K562 (cell line): Measurements from ENCODE around the gene ZNF839. TPM values are rescaled to one million over a fixed set of nuclear protein-coding genes. Genes with fewer than 3 reads are reported as not detected.

ENCODE experiments used
- CEBPB ChIP-seq: fragments of 450-650 bp; IDR thresholded peaks from 2 replicates; pipeline ENCODE4 v1.6.1; 2016; ENCODE audit warnings: missing genetic modification characterization, missing compliant biosample characterization
- ETS2 ChIP-seq: IDR thresholded peaks from 2 replicates; pipeline ENCODE4 v1.6.1; 2016; ENCODE audit warnings: borderline replicate concordance, missing genetic modification characterization, mild to moderate bottlenecking, moderate library complexity, missing compliant biosample characterization; ENCODE audit not compliant: poor library complexity, severe bottlenecking
- EZH2 ChIP-seq: IDR thresholded peaks from 2 replicates; pipeline ENCODE4 v1.6.1; 2012; ENCODE audit warnings: low read depth, mild to moderate bottlenecking, inconsistent platforms, low read length, borderline replicate concordance
- KDM2B ChIP-seq: fragments of 250-450 bp; sonication (Bioruptor Pico); IDR thresholded peaks from 2 replicates; pipeline ENCODE4 v1.8.0; 2021; ENCODE audit warnings: mild to moderate bottlenecking, moderate library complexity
- MECOM ChIP-seq: fragments of 250-450 bp; sonication (Bioruptor Pico); IDR thresholded peaks from 2 replicates; pipeline ENCODE4 v1.8.0; 2022; ENCODE audit warnings: inconsistent platforms
- POLR2A ChIP-seq: fragments of 450-650 bp; conservative IDR thresholded peaks from 2 replicates; pipeline ENCODE4 v1.6.1; 2016
- POLR2G ChIP-seq: fragments of 200-400 bp; formaldehyde crosslinking; IDR thresholded peaks from 2 replicates; pipeline ENCODE4 v1.6.1; 2017; ENCODE audit warnings: low read depth, mild to moderate bottlenecking, antibody characterized with exemption, low read length, moderate library complexity
- PYGO2 ChIP-seq: fragments of 450-650 bp; IDR thresholded peaks from 2 replicates; pipeline ENCODE4 v1.6.1; 2016; ENCODE audit warnings: mild to moderate bottlenecking, missing genetic modification characterization, moderate library complexity, missing compliant biosample characterization
- RBFOX2 ChIP-seq: fragments of 200-400 bp; formaldehyde crosslinking; IDR thresholded peaks from 2 replicates; pipeline ENCODE4 v1.6.1; 2017; ENCODE audit warnings: low read depth, mild to moderate bottlenecking, low read length, moderate library complexity
- SAFB2 ChIP-seq: fragments of 200-400 bp; formaldehyde crosslinking; IDR thresholded peaks from 2 replicates; pipeline ENCODE4 v1.6.1; 2018; ENCODE audit warnings: borderline replicate concordance, low read length, low read depth, moderate library complexity; ENCODE audit not compliant: severe bottlenecking
- TCF7 ChIP-seq: sonication (generic); IDR thresholded peaks from 2 replicates; pipeline ENCODE4 v1.6.1; 2016; ENCODE audit warnings: antibody characterized with exemption, borderline replicate concordance
- XRCC5 ChIP-seq: fragments of 200-400 bp; formaldehyde crosslinking; IDR thresholded peaks from 2 replicates; pipeline ENCODE4 v1.6.1; 2017; ENCODE audit warnings: low read depth, mild to moderate bottlenecking, low read length
- ZFX ChIP-seq: sonication (generic); formaldehyde crosslinking; IDR thresholded peaks from 2 replicates; pipeline ENCODE4 v1.8.0; 2022; ENCODE audit warnings: mild to moderate bottlenecking, missing genetic modification reagents, moderate library complexity
- ZNF174 ChIP-seq: fragments of 250-450 bp; sonication (Bioruptor Pico); IDR thresholded peaks from 2 replicates; pipeline ENCODE4 v1.4.0; 2020; ENCODE audit warnings: mild to moderate bottlenecking
- ZNF274 ChIP-seq: IDR thresholded peaks from 2 replicates; pipeline ENCODE4 v1.6.1; 2011; ENCODE audit warnings: low read depth, mild to moderate bottlenecking, low read length, moderate library complexity, borderline replicate concordance
- ZNF347 ChIP-seq: fragments of 450-650 bp; formaldehyde crosslinking; IDR thresholded peaks from 2 replicates; pipeline ENCODE4 v1.4.0; 2020; ENCODE audit warnings: low read depth, mild to moderate bottlenecking, moderate library complexity
- ZNF589 ChIP-seq: fragments of 200-800 bp; sonication (Bioruptor generic); IDR thresholded peaks from 2 replicates; pipeline ENCODE4 v1.6.1; 2016; ENCODE audit warnings: low read depth, missing genetic modification characterization, missing compliant biosample characterization
- polyA plus RNA-seq, 8 experiments: library from polyadenylated mRNA; depleted of rRNA in 4 of 8; stranded (reverse) in 5 of 8; unstranded in 3 of 8; fragments of >200 nt; fragmentation: Nextera tagmentation in 2 of 8; fragmentation: Illumina TruSeq in 1 of 8; extraction: Ambion mirVana in 2 of 8; extraction: Trizol in 1 of 8; gene quantifications; 2 replicates each; pipeline versions ENCODE4 v1.2.1 to v1.2.3, GENCODE V29; 2011 to 2014; ENCODE audit warnings: inconsistent platforms in 1 of 8, missing spikeins in 1 of 8
- total RNA-seq, 7 experiments: library from RNA; depleted of rRNA in 6 of 7; stranded (reverse); fragments of >200 nt in 6 of 7; fragmentation: Illumina TruSeq in 2 of 7; extraction: Trizol in 2 of 7; gene quantifications; 2 replicates each; pipeline versions ENCODE4 v1.2.1 to v1.2.3, GENCODE V29; 2011 to 2021; ENCODE audit warnings: low replicate concordance in 1 of 7
- TF ChIP-seq, protein P1 (sequence below): fragments of 250-450 bp; sonication (Bioruptor Pico); IDR thresholded peaks from 2 replicates; pipeline ENCODE4 v1.4.0; 2020
- TF ChIP-seq, protein P2 (sequence below): fragments of 250-450 bp; sonication (Bioruptor Pico); IDR thresholded peaks from 2 replicates; pipeline ENCODE4 v1.8.0; 2021; ENCODE audit warnings: moderate library complexity, mild to moderate bottlenecking, inconsistent platforms
- TF ChIP-seq, protein P3 (sequence below): sonication (generic); formaldehyde crosslinking; IDR thresholded peaks from 2 replicates; pipeline ENCODE4 v1.8.0; 2022; ENCODE audit warnings: missing genetic modification reagents, mild to moderate bottlenecking, borderline replicate concordance

The ZNF839 gene
- total and polyA plus RNA-seq, 9 of the 15 experiments (the other 6 are each of a cell fraction or from before 2014, with no cell fraction given), result 0.42 to 8.4 (median 5.7) TPM

DNA sequence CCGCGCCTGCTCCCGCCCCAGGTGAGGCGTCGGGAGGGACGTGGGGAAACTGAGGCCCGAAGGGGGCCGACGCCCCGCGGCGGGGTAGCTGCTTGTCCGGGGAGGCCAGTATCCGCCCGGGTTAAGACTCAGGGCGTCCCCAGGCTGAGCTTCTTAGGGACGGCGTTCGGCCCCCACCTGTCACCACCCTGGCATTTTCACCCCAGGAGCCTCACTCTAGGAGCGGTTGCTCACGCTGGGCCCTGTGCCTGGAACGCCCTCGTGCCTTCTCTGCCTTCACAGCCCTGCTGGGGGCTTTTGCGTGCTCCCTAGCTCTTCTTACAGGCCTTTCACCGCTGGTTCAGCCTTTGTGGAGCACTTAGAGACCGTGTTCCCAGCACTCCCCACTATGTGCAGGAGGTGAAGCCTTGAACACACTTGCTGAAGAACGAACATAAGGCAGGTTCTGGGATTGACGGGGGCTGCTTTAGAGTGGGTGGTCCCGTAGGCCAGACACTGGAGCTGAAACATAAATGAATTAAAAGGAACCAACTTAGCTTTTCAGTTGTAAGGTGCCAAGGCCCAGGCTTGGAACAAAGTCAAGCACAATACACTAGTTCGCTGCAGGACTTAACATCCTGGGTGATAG lies 601 bp downstream of the ZNF839 start (continued):
- TF ChIP-seq, protein P1, sequence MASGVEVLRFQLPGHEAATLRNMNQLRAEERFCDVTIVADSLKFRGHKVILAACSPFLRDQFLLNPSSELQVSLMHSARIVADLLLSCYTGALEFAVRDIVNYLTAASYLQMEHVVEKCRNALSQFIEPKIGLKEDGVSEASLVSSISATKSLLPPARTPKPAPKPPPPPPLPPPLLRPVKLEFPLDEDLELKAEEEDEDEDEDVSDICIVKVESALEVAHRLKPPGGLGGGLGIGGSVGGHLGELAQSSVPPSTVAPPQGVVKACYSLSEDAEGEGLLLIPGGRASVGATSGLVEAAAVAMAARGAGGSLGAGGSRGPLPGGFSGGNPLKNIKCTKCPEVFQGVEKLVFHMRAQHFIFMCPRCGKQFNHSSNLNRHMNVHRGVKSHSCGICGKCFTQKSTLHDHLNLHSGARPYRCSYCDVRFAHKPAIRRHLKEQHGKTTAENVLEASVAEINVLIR (CRISPR knock-in tag), result no peak
- no peak for TF ChIP-seq ZNF174 (CRISPR knock-in tag)
- TF ChIP-seq EZH2, result no peak
- TF ChIP-seq SAFB2, result no peak
- no peak for TF ChIP-seq ZNF347 (CRISPR knock-in tag)
- TF ChIP-seq MECOM, result no peak
- TF ChIP-seq POLR2G, result peak; percentile 41; the same call in 1 of the 2 replicates
- TF ChIP-seq TCF7, result no peak
- no peak for TF ChIP-seq ETS2
- no peak for TF ChIP-seq PYGO2
- no peak for TF ChIP-seq ZNF589 (CRISPR knock-in tag)
- TF ChIP-seq, protein P2, sequence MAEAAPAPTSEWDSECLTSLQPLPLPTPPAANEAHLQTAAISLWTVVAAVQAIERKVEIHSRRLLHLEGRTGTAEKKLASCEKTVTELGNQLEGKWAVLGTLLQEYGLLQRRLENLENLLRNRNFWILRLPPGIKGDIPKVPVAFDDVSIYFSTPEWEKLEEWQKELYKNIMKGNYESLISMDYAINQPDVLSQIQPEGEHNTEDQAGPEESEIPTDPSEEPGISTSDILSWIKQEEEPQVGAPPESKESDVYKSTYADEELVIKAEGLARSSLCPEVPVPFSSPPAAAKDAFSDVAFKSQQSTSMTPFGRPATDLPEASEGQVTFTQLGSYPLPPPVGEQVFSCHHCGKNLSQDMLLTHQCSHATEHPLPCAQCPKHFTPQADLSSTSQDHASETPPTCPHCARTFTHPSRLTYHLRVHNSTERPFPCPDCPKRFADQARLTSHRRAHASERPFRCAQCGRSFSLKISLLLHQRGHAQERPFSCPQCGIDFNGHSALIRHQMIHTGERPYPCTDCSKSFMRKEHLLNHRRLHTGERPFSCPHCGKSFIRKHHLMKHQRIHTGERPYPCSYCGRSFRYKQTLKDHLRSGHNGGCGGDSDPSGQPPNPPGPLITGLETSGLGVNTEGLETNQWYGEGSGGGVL (CRISPR knock-in tag), result no peak
- TF ChIP-seq CEBPB, result no peak
- TF ChIP-seq KDM2B (CRISPR knock-in tag), result no peak
- TF ChIP-seq XRCC5, result no peak
- peak; percentile 69 for TF ChIP-seq ZFX (CRISPR knock-in tag)
- TF ChIP-seq ZNF274, result no peak
- TF ChIP-seq, protein P3, sequence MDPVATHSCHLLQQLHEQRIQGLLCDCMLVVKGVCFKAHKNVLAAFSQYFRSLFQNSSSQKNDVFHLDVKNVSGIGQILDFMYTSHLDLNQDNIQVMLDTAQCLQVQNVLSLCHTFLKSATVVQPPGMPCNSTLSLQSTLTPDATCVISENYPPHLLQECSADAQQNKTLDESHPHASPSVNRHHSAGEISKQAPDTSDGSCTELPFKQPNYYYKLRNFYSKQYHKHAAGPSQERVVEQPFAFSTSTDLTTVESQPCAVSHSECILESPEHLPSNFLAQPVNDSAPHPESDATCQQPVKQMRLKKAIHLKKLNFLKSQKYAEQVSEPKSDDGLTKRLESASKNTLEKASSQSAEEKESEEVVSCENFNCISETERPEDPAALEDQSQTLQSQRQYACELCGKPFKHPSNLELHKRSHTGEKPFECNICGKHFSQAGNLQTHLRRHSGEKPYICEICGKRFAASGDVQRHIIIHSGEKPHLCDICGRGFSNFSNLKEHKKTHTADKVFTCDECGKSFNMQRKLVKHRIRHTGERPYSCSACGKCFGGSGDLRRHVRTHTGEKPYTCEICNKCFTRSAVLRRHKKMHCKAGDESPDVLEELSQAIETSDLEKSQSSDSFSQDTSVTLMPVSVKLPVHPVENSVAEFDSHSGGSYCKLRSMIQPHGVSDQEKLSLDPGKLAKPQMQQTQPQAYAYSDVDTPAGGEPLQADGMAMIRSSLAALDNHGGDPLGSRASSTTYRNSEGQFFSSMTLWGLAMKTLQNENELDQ (CRISPR knock-in tag), result no peak
- 0 out of 2 replicates have a peak, but pooled peaks have one; percentile 3 for TF ChIP-seq RBFOX2
- no peak for TF ChIP-seq POLR2A
- TF ChIP-seq, all 486 proteins: peak for 6
